ENCODE measurements around the gene KRTAP1-5.
"Not testable (repeated sequence)": the region's sequence is repeated elsewhere in the genome, so short reads cannot be mapped to it uniquely, and the experiment has no call there.

Gene KRTAP1-5

GRCh38 chr17:41009301-41009760 is 17.7 kb downstream of the KRTAP1-5 start:
- DNase-seq (ENCODE audit: extremely low read depth in 1 of 2, low read depth in 1 of 2), result no peak

- no peak for DNase-seq (ENCODE audit: extremely low read depth in 1 of 2, low read depth in 1 of 2)
Observed at GRCh38 chr17:41008811-41009210, 18.2 kb downstream of the KRTAP1-5 start, which contains the start of gene KRTAP3-1. Gene KRTAP3-1, minus strand, starts transcription at chr17:41009128. Its CDS starts 54 bp downstream, at chr17:41009074.

- DNase-seq (ENCODE audit: extremely low read depth in 1 of 2, low read depth in 1 of 2), result no peak
Observed at GRCh38 chr17:41004397-41004796, 22.6 kb downstream of the KRTAP1-5 start.

DNA sequence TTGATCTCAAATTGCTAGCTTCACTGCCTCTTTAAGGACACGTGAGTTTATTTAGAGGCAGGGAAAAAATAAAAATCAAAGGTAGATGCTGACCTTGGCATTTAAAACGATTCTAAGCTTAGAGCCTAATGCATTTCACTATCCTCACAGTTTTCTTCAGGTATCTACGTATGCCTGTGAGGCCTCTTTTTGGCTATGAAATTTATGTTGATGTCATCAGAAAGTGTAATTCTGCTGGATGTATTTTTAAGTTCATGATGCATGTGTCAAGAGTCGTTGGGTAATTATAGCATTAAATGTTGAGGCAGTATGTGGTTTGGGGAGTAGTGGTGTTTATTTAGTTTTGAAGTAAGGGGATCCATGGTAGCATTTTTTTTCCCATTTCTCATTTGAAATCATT is 23.1 kb downstream of the KRTAP1-5 start:
- DNase-seq (ENCODE audit: extremely low read depth in 1 of 2, low read depth in 1 of 2), result no peak

GRCh38 chr17:41002814-41003213 is 24.2 kb downstream of the KRTAP1-5 start:
- no peak for DNase-seq (ENCODE audit: extremely low read depth in 1 of 2, low read depth in 1 of 2)

DNA sequence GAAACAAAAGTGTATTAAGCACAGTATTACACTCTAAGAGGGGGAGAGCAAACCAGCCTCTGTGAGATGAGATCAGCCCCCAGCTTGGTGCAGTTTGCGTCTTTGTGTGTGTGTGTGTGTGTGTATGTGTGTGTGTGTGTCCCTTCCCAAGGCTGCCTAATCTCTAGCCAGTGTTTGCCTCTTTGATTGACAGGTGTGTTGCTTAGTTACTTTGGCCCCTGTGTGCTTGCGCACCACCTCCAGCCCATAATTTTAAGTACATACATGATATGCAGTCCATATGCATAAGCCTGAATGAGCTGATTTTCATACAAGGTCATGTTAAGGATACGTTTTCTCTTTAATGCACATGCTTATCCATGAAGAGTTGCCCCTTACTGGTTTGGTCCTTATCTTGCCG is 25.2 kb downstream of the KRTAP1-5 start:
- DNase-seq (ENCODE audit: extremely low read depth in 1 of 2, low read depth in 1 of 2), result no peak

- not testable (repeated sequence) for DNase-seq (ENCODE audit: extremely low read depth in 1 of 2, low read depth in 1 of 2)
Observed at GRCh38 chr17:40999563-40999962, 27.4 kb downstream of the KRTAP1-5 start, which contains the start of gene KRTAP3-2. Gene KRTAP3-2, minus strand, starts transcription at chr17:40999906. Its CDS starts 53 bp downstream, at chr17:40999853.

GRCh38 chr17:40997361-40997760 is 29.6 kb downstream of the KRTAP1-5 start:
- no peak for DNase-seq (ENCODE audit: extremely low read depth in 1 of 2, low read depth in 1 of 2)

- no peak for DNase-seq (ENCODE audit: extremely low read depth in 1 of 2, low read depth in 1 of 2)
Observed at GRCh38 chr17:40996829-40997228, 30.2 kb downstream of the KRTAP1-5 start.

GRCh38 chr17:40995116-40995515 is 31.9 kb downstream of the KRTAP1-5 start:
- no peak for DNase-seq (ENCODE audit: extremely low read depth in 1 of 2, low read depth in 1 of 2)

GRCh38 chr17:40993839-40994238 is 33.2 kb downstream of the KRTAP1-5 start, which contains the start of gene KRTAP3-3:
Gene KRTAP3-3, minus strand, starts transcription at chr17:40994164. Its CDS starts 67 bp downstream, at chr17:40994097.
- no peak for DNase-seq (ENCODE audit: extremely low read depth in 1 of 2, low read depth in 1 of 2)

GRCh38 chr17:40993084-40993483 is 33.9 kb downstream of the KRTAP1-5 start:
- DNase-seq (ENCODE audit: extremely low read depth in 1 of 2, low read depth in 1 of 2), result no peak

DNA sequence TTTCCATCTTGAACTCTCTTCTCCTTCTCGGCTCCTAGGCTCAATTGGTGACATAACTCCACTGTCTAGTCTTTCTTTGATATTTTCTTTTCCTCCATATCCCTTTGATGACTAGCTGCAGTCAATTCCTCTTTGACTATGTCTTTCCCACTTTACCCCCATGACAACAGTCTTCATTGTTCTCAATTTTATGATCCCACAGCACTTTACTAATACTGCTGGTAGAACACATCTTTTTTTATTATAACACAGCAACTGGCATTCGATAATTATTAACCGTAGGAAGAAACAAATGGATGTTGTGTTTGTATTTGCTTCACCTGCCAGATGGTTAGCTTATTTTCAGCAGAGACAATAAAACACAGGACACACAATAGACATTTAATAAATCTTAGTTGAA is 34.3 kb downstream of the KRTAP1-5 start:
- DNase-seq (ENCODE audit: extremely low read depth in 1 of 2, low read depth in 1 of 2), result no peak

- no peak for DNase-seq (ENCODE audit: extremely low read depth in 1 of 2, low read depth in 1 of 2)
Observed at GRCh38 chr17:40986920-40987319, 40.1 kb downstream of the KRTAP1-5 start.

- no peak for DNase-seq (ENCODE audit: extremely low read depth in 1 of 2, low read depth in 1 of 2)
Observed at GRCh38 chr17:40984226-40984625, 42.8 kb downstream of the KRTAP1-5 start, which contains the start of gene KRT40. Gene KRT40, minus strand, starts transcription at chr17:40984326. Its CDS starts 53 bp downstream, at chr17:40984273.

- no peak for DNase-seq (ENCODE audit: extremely low read depth in 1 of 2, low read depth in 1 of 2)
Observed at GRCh38 chr17:40981115-40981514, 45.9 kb downstream of the KRTAP1-5 start.

- no peak for DNase-seq (ENCODE audit: extremely low read depth in 1 of 2, low read depth in 1 of 2)
Observed at GRCh38 chr17:40980596-40980995, 46.4 kb downstream of the KRTAP1-5 start.

GRCh38 chr17:40980117-40980516 is 46.9 kb downstream of the KRTAP1-5 start:
- no peak for DNase-seq (ENCODE audit: extremely low read depth in 1 of 2, low read depth in 1 of 2)

- no peak for DNase-seq (ENCODE audit: extremely low read depth in 1 of 2, low read depth in 1 of 2)
Observed at GRCh38 chr17:40978575-40979151, 48.3 kb downstream of the KRTAP1-5 start.

Data from activated CD8-positive, alpha-beta memory T cell treated with anti-CD3 and anti-CD28 coated beads for 1 hour (primary cell).